GM12872 (cell line): Measurements from ENCODE around the gene PRPS1.

Source experiments
- CTCF ChIP-seq: IDR thresholded peaks from 3 replicates; pipeline ENCODE4 v1.5.1; 2011; ENCODE audit warnings: low read depth, mild to moderate bottlenecking, low read length, moderate library complexity; ENCODE audit not compliant: insufficient read depth

Gene PRPS1

GRCh38 chrX:107627838-107628661 lies at the start of gene PRPS1:
Gene PRPS1 (plus strand): TSS chrX:107628510. CDS start chrX:107628629, 119 bp downstream.
- no peak for TF ChIP-seq CTCF

- TF ChIP-seq CTCF = no peak
Observed at GRCh38 chrX:107579956-107580355, 48.4 kb upstream of the PRPS1 start.

- no peak for TF ChIP-seq CTCF
Observed at GRCh38 chrX:107581923-107582322, 46.4 kb upstream of the PRPS1 start.

DNA sequence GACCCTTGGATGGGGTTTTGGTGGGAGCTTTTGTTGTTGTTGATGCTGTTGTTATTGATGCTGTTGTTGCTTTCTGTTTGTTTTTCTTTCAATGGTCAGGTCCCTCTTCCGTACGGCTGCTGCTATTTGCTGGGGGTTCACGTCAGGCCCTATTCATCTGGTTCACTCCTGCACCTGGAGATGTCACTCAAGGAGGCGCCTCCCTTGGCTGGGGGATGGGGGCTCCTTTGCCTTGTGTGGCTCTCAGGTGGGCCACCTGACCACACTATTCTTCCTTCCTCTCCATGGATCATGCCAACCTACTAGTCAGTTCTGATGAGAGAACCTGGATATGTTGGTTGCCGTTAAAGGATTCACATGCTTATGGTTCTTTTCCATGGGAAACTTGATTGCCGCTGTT lies 39.1 kb upstream of the PRPS1 start:
- no peak for TF ChIP-seq CTCF

GRCh38 chrX:107596651-107597050 lies 31.7 kb upstream of the PRPS1 start:
- no peak for TF ChIP-seq CTCF

- TF ChIP-seq CTCF = no peak
Observed at GRCh38 chrX:107597264-107597663, 31.0 kb upstream of the PRPS1 start.

DNA sequence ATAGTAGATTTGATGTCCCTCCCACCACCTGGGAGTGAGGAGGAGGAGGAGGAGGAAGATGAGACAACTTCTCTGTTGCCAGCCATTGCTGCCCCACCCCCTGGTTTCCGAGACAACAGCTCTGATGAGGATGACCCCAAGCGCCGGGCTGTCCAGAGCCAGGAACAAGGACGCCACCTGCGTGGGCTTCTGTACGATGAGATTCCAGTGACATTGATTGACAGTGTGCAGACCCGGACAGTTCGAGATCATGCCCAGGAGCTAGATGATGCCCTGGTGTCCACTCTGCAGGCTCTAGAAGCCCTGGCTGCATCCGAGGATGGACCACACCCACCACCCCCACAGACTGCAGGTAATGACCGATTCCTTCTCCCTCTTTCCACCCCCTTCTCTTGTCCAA lies 30.5 kb upstream of the PRPS1 start:
- TF ChIP-seq CTCF = no peak
